Endodermal cell (in vitro differentiated cells): ENCODE measurements around the gene ALDOC. TPM values are rescaled to one million over a fixed set of nuclear protein-coding genes. Genes with fewer than 3 reads are reported as not detected.

Experiments
- DNase-seq: peaks from one replicate; pipeline ENCODE4 v3.0.0-alpha.2; 2017
- H3K27ac ChIP-seq: 2 replicates; pipeline ENCODE4 v1.5.1; 2013; ENCODE audit warnings: mild to moderate bottlenecking, low read depth, low read length, moderate library complexity
- H3K27me3 ChIP-seq: 2 replicates; pipeline ENCODE4 v1.6.1; 2013; ENCODE audit warnings: mild to moderate bottlenecking, low read length, moderate library complexity; ENCODE audit not compliant: insufficient read depth, control insufficient read depth, poor library complexity, severe bottlenecking
- H3K36me3 ChIP-seq: 2 replicates; pipeline ENCODE4 v1.7.0; 2013; ENCODE audit warnings: mild to moderate bottlenecking, low read length, moderate library complexity; ENCODE audit not compliant: control insufficient read depth, insufficient read depth
- H3K4me1 ChIP-seq: one replicate; pipeline ENCODE4 v1.7.0; 2013; ENCODE audit warnings: low read length; ENCODE audit not compliant: control insufficient read depth, insufficient read depth
- H3K4me3 ChIP-seq: 2 replicates; pipeline ENCODE4 v1.5.1; 2013; ENCODE audit warnings: mild to moderate bottlenecking, low read length, moderate library complexity
- H3K9ac ChIP-seq: 2 replicates; pipeline ENCODE4 v1.6.1; 2013; ENCODE audit warnings: mild to moderate bottlenecking, low read length, moderate library complexity; ENCODE audit not compliant: poor library complexity, severe bottlenecking; ENCODE audit errors: extremely low read depth
- H3K9me3 ChIP-seq: 2 replicates; pipeline ENCODE4 v1.6.1; 2013; ENCODE audit warnings: mild to moderate bottlenecking, low read length, moderate library complexity; ENCODE audit not compliant: control insufficient read depth
- H3K27ac Mint-ChIP-seq: 2 replicates; pipeline ENCODE4 v1.8.0; 2020; ENCODE audit warnings: mixed read lengths
- H3K27me3 Mint-ChIP-seq: 2 replicates; pipeline ENCODE4 v1.8.0; 2021; ENCODE audit warnings: mild to moderate bottlenecking, mixed read lengths; ENCODE audit not compliant: insufficient read depth
- H3K36me3 Mint-ChIP-seq: 2 replicates; pipeline ENCODE4 v1.8.0; 2020; ENCODE audit warnings: low read depth, mixed read lengths
- H3K4me1 Mint-ChIP-seq: 2 replicates; pipeline ENCODE4 v1.8.0; 2020; ENCODE audit warnings: mixed read lengths
- H3K4me3 Mint-ChIP-seq: 2 replicates; pipeline ENCODE4 v1.8.0; 2020; ENCODE audit warnings: mild to moderate bottlenecking, moderate library complexity, mixed read lengths
- H3K9me3 Mint-ChIP-seq: 2 replicates; pipeline ENCODE4 v1.8.0; 2020; ENCODE audit warnings: mild to moderate bottlenecking, mixed read lengths
- CTCF ChIP-seq: fragments of 200-600 bp; sonication (generic); conservative IDR thresholded peaks from 2 replicates; pipeline ENCODE4 v1.5.0; 2021; ENCODE audit warnings: antibody characterized with exemption, mild to moderate bottlenecking
- WGBS, 2 experiments: methylation state at CpG; one replicate each; pipeline versions ENCODE4 v1.1.5 to v1.1.7; 2013; ENCODE audit warnings: missing lambda C conversion rate in 2 of 2, mixed read lengths in 1 of 2; ENCODE audit not compliant: insufficient coverage in 1 of 2, insufficient read length in 1 of 2; 5-methylcytosine and 5-hydroxymethylcytosine counted together
- total RNA-seq, 2 donors: library from RNA; stranded (reverse); fragmentation: NEBNext Ultra II Directional in 1 of 2; extraction: Animal tissue kit (Norgen Biotek cat#: 25700) in 1 of 2; gene quantifications; 2 replicates in 1 of 2; 3 replicates in 1 of 2; pipeline ENCODE4 v1.2.1, GENCODE V29; 2021

ALDOC gene
- total RNA-seq, 2 donors from 2014 or later = 12.3 to 14.1 TPM

- Histone ChIP-seq H3K9ac (peak overlapping the region; percentile 90), H3K27ac (peak overlapping the region; percentile 24), H3K36me3 (peaks cover 16% of the 10 kb centered on the region), H3K9me3 (no peaks in the 10 kb centered on the region), H3K4me1 (no peaks in the 10 kb centered on the region), H3K4me3 (peak overlapping the region; percentile 93), H3K27me3 (no peaks in the 10 kb centered on the region)
- Mint-ChIP-seq H3K27me3 (no peaks in the 10 kb centered on the region), H3K4me1 (peaks cover 14% of the 10 kb centered on the region), H3K4me3 (peak overlapping the region; percentile 89), H3K9me3 (peaks cover 3% of the 10 kb centered on the region), H3K36me3 (peaks cover 18% of the 10 kb centered on the region), H3K27ac (peak overlapping the region; percentile 89)
- DNase-seq = no peak
- 34 to 50% methylated on average over 30 to 40 of the region's 40 CpGs for WGBS, 2 experiments
- TF ChIP-seq CTCF = no peak
These were observed 22.9 kb upstream of the ALDOC start for GRCh38 chr17:28599311-28600184.

- Mint-ChIP-seq H3K27me3 (no peaks in the 10 kb centered on the region), H3K4me1 (peaks cover 14% of the 10 kb centered on the region), H3K36me3 (peaks cover 18% of the 10 kb centered on the region), H3K27ac (peak within 1 kb of the TSS; percentile 99), H3K4me3 (peak within 1 kb of the TSS; percentile 89), H3K9me3 (peaks cover 3% of the 10 kb centered on the region)
- WGBS, 2 experiments = 0 to 2% methylated on average over 21 to 44 of the region's 44 CpGs
- H3K9me3 ChIP-seq = no peaks in the 10 kb centered on the region
- no peaks in the 10 kb centered on the region for H3K27me3 ChIP-seq
- peak within 1 kb of the TSS; percentile 93 for H3K4me3 ChIP-seq
- H3K9ac ChIP-seq = peak within 1 kb of the TSS; percentile 90
- H3K4me1 ChIP-seq = no peaks in the 10 kb centered on the region
- TF ChIP-seq CTCF = no peak
- H3K27ac ChIP-seq = peak within 1 kb of the TSS; percentile 76
- DNase-seq = peak; percentile 99
- H3K36me3 ChIP-seq = peaks cover 20% of the 10 kb centered on the region
These were observed 22.2 kb upstream of the ALDOC start, which contains the start of gene SPAG5 for GRCh38 chr17:28598799-28599310. SPAG5 (minus strand) TSS chr17:28599025; CDS start chr17:28598946, 79 bp downstream.

GRCh38 chr17:28598389-28598788 lies 21.7 kb upstream of the ALDOC start:
- Mint-ChIP-seq H3K4me3 (peak overlapping the region; percentile 89), H3K27me3 (no peaks in the 10 kb centered on the region), H3K36me3 (peaks cover 15% of the 10 kb centered on the region), H3K9me3 (no peaks in the 10 kb centered on the region), H3K4me1 (peaks cover 14% of the 10 kb centered on the region), H3K27ac (peak overlapping the region; percentile 99)
- Histone ChIP-seq H3K27ac (peak overlapping the region; percentile 76), H3K4me3 (peak overlapping the region; percentile 93), H3K36me3 (peaks cover 20% of the 10 kb centered on the region), H3K9me3 (no peaks in the 10 kb centered on the region), H3K4me1 (no peaks in the 10 kb centered on the region), H3K9ac (peak overlapping the region; percentile 90), H3K27me3 (no peaks in the 10 kb centered on the region)
- DNase-seq = no peak
- no peak for TF ChIP-seq CTCF
- 4 to 8% methylated on average over 10 to 16 of the region's 17 CpGs for WGBS, 2 experiments
